ENCODE measurements around the gene MEGF6.

The MEGF6 gene, protein sequence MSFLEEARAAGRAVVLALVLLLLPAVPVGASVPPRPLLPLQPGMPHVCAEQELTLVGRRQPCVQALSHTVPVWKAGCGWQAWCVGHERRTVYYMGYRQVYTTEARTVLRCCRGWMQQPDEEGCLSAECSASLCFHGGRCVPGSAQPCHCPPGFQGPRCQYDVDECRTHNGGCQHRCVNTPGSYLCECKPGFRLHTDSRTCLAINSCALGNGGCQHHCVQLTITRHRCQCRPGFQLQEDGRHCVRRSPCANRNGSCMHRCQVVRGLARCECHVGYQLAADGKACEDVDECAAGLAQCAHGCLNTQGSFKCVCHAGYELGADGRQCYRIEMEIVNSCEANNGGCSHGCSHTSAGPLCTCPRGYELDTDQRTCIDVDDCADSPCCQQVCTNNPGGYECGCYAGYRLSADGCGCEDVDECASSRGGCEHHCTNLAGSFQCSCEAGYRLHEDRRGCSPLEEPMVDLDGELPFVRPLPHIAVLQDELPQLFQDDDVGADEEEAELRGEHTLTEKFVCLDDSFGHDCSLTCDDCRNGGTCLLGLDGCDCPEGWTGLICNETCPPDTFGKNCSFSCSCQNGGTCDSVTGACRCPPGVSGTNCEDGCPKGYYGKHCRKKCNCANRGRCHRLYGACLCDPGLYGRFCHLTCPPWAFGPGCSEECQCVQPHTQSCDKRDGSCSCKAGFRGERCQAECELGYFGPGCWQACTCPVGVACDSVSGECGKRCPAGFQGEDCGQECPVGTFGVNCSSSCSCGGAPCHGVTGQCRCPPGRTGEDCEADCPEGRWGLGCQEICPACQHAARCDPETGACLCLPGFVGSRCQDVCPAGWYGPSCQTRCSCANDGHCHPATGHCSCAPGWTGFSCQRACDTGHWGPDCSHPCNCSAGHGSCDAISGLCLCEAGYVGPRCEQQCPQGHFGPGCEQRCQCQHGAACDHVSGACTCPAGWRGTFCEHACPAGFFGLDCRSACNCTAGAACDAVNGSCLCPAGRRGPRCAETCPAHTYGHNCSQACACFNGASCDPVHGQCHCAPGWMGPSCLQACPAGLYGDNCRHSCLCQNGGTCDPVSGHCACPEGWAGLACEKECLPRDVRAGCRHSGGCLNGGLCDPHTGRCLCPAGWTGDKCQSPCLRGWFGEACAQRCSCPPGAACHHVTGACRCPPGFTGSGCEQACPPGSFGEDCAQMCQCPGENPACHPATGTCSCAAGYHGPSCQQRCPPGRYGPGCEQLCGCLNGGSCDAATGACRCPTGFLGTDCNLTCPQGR (N-terminal part only)

DNA sequence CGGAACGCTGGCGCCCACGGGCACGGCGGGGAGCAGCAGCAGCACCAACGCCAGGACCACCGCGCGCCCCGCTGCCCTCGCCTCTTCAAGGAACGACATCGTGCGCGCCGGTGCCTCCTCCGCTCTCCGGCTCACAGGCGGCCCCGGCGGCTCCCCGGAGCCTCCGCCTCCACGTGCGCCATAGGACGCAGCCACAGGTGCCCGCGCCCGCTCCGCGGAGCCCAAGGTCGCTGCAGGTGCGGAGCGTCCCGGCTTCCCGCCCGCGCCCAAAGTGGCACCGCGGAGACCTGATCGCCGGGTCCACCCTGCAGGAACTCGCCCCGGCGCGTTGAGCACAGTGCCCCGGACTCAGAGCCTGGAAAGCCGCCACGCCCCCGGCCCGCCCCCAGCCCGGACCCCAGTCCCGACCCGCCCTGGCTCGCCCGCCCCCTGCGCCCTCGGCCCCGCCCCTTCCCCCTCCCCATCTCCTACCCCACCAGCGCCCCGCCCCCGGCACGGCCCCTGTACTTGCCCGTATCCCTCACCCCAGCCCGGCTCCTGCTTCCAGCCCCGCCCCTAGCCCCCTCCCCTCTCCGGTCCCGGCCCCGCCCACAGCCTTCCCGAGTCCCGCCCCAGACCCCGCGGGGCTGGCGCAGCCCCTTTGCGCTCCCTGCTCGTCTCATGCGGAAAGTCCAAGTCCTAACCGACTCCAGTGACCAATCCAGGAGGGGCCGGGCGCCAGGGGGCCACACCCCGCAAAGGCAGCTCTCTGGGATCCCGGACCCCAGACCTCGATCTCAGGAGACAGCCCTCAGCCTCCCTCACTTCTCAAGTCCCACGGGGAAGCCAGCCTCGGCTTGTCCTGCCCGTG, at the start of gene MEGF6:
TSS of gene MEGF6 (minus strand) at position 339 of the 850 bp plus-strand sequence. CDS start at position 99, 240 bp downstream.
- DNase-seq (ENCODE audit: low read depth in 3 of 3): peak in 2 of 3 donors; percentile 23 to 67

DNA sequence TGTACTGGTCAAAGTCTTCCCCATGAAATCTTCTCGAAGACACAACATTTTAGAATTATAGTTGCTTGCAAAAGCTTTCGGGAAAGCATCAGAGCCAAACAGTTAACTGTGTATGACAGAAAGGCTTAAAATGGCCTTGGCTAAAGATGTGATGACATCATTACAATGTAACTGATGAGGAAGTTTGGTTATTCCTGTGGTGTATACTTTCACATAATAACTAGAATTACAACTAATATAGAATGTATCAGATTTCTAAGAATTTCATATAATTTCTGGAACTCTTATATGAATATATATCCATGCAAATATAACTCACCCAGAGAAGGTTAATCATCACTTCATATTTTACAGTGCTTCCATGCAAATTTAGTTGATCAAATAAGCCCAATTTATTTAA, 49.4 kb upstream of the MEGF6 start:
- no peak for DNase-seq (ENCODE audit: low read depth in 3 of 3)

- no peak for DNase-seq (ENCODE audit: low read depth in 3 of 3)
These were observed 47.8 kb upstream of the MEGF6 start for GRCh38 chr1:3659093-3659492.

DNA sequence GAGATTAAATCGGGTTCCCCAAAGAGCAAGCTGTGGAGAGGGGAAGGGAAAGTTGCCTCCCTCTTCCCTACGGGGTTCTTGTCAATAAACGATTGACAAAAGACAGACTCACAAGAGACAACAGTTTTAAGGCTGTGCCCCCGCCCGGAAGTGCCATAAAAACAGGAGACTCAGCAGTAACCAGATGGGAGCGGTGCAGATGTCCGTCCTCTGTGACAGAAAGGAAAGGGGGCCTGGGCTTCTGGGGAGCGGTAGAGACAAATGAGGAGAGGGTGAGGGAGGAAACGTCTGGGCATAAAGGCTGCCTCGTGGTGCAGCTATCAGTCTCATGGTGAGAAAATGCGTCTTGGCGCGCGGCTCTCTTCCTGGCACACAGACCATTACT, 46.9 kb upstream of the MEGF6 start:
- no peak for DNase-seq (ENCODE audit: low read depth in 3 of 3)

- DNase-seq (ENCODE audit: low read depth in 3 of 3): no peak
These were observed 46.4 kb upstream of the MEGF6 start for GRCh38 chr1:3657578-3658230.

- DNase-seq (ENCODE audit: low read depth in 3 of 3): no peak
These were observed 45.8 kb upstream of the MEGF6 start for GRCh38 chr1:3657096-3657475.

DNA sequence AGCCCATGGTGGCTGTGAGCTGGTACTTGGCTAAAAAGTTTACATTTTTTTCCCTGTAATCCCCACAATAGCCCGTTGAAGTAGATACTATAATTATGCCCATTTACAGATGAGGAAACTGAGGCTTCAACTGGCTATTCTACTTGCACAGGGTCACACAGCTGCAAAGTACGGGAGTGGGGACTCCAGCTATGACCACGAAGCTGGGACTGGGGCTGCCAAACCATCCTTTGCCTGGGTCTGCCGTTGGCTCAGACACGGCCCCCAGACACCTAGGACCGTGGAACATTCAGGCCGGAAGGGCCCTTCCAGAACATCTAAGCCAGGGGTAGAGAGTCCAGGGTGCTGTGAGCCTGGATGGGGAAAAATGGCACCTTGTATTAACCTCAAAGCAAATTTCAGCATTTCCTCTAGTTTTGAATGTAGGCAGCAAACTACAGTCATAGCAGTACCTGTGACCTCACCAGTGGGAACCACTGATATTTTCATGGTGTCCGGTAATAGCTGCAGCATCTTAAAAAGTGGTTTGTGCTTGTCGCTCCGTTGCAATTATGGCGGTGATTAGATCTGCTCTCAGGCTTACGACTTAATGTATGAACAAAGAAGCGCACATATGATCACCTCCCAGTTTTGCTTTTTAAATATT, 45.3 kb upstream of the MEGF6 start:
- DNase-seq (ENCODE audit: low read depth in 3 of 3): no peak

- DNase-seq (ENCODE audit: low read depth in 3 of 3): no peak
These were observed 43.4 kb upstream of the MEGF6 start for GRCh38 chr1:3654549-3655281.

GRCh38 chr1:3653286-3653618, 41.9 kb upstream of the MEGF6 start:
- DNase-seq (ENCODE audit: low read depth in 3 of 3): no peak

GRCh38 chr1:3652548-3653285, 41.4 kb upstream of the MEGF6 start:
- no peak for DNase-seq (ENCODE audit: low read depth in 3 of 3)

DNA sequence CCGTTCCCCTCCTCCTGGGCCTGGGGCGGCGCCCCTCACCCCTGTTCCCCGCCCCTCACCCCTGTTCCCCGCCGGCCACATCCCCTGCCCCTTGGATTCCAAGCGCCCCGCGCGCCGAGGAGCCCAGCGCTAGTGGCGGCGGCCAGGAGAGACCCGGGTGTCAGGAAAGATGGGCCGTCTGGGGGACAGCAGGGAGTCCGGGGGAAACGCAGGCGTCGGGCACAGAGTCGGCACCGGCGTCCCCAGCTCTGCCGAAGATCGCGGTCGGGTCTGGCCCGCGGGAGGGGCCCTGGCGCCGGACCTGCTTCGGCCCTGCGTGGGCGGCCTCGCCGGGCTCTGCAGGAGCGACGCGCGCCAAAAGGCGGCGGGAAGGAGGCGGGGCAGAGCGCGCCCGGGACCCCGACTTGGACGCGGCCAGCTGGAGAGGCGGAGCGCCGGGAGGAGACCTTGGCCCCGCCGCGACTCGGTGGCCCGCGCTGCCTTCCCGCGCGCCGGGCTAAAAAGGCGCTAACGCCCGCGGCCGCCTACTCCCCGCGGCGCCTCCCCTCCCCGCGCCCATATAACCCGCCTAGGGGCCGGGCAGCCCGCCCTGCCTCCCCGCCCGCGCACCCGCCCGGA, 40.7 kb upstream of the MEGF6 start, which contains the start of gene TP73:
TSS of gene TP73 (plus strand) at position 587 of the 618 bp plus-strand sequence. CDS start 29,850 bp downstream, outside the sequence.
- no peak for DNase-seq (ENCODE audit: low read depth in 3 of 3)

DNA sequence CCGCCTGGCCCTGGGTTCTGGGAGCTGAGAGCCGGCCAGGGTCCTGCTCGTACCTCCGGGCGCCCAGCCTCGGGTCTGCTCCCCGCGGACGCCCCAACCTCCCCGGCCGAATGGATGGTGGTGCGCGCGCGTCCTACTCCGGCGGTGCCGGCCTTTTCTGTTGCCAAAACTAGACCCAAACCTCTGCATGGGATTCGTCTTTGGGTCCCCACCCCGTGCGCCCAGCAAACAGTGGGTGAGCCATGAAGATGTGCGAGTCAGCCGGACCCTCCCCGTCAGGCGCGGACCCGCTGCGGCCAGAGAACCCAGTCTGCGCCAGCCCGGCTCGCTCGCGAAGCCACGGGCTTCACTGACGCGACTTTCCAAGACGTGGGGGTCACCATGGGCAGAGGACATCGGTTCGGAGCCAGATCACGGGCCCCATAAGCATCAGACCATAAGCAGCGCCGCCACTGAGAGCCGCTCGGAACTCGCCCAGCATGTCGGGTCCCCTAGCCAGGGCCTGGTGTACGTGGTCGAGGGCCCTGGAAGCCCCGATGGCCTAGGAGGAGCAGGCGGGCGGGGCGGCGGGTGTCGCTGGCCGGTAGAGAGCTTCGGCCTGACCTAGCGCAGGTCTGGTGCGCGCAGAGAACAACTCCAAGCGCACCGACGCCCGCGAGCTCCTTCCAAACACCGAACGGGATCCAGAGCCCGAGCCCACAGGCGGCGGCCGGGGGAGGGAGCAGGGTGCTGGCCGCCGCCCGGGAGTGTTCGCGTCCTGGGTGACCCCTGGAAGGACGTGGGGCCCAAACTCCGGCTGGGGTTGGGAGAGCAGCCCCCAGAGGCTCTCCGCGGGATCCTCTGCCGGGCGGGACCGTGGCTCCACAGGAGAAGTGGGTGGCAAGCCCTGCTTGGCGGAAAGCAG, 40.0 kb upstream of the MEGF6 start:
- DNase-seq (ENCODE audit: low read depth in 3 of 3): no peak

DNA sequence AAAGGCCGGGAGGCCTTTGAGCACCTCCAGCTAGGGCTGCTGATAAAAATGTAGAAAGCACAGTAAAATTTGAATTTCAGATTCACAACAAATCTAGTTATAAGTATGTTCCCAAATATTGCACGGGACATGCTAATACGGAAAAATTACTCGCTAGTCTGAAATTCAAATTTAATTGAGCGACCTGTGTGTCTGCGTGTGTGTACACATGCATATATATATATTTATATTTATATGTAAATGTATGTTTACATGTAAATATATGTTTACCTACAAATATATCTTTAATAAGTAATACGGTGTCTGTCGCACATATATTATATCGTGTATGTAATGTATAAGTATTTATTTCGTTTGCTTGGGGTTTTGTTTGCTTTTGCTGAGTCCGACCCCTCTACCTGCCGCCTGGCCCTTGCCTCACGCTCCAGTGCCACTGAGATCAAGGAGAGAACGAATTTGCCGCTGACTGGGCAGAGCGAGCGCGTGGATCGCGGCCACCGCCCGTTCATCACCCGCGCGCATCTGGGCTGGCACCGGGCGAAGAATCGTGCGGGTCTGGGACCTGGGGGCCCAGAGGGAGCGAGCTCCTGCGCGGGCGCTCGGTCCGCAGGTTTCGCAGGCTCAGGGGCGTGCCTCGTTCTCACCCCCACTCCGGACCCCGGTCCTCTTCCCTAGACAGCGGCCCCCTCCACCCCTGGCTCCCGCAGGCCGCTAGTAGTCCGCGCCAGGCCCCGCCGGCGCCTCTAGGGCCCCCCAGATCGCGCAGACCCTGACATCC, 39.1 kb upstream of the MEGF6 start:
- no peak for DNase-seq (ENCODE audit: low read depth in 3 of 3)

- peak; percentile 75 to 88 (median 86) for DNase-seq (ENCODE audit: low read depth in 3 of 3)
These were observed 38.3 kb upstream of the MEGF6 start, which contains the start of gene WRAP73 for GRCh38 chr1:3649342-3650247. Gene WRAP73 (minus strand): TSS chr1:3650103. CDS start chr1:3649999, 104 bp downstream.

DNA sequence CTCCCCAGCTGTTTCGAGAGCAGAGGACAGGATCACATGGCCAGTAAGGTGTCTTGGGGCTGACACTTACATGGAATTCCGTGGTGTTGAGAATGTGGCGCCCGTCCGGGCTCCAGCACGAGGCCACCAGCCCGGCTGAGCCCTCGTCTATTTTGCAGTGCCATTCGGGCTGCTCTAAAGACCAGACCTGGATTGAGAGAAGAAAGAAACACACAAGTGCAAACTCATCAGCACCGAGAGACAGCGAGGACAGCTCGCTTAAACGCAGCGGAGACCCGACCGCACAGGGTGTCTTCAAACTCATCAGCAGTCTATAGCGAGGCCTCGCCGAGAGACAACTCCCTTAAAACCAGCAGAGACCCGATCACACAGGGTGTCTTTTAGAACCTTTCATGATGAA, 35.3 kb upstream of the MEGF6 start:
- DNase-seq (ENCODE audit: low read depth in 3 of 3): no peak

Data from stimulated activated CD4-positive, alpha-beta T cell treated with anti-CD3 and anti-CD28 coated beads, TNF-alpha, amount 100 ng/mL, for 48 hours (primary cell).